SU-DHL-6 (cell line): ENCODE results near the gene NDRG4.

Experiments
- CTCF ChIP-seq: fragments of 200-600 bp; sonication (generic); IDR thresholded peaks from one replicate; pipeline ENCODE4 v1.5.1; 2017; ENCODE audit warnings: antibody characterized with exemption, mild to moderate bottlenecking, low read length, moderate library complexity; ENCODE audit not compliant: insufficient read depth, poor library complexity, severe bottlenecking
- EZH2phosphoT487 ChIP-seq: fragments of 200-600 bp; sonication (generic), shearing (Covaris generic); conservative IDR thresholded peaks from 2 replicates; pipeline ENCODE4 v1.6.1; 2018; ENCODE audit warnings: mild to moderate bottlenecking, antibody characterized with exemption, low read length, moderate library complexity, mixed read lengths

GRCh38 chr16:58515125-58515870 is 15.4 kb downstream of the NDRG4 start, which contains the start of gene SETD6:
- TF ChIP-seq CTCF, result no peak
- no peak for TF ChIP-seq EZH2phosphoT487
